ENCODE data around the gene MYBL2.

MYBL2 gene

DNA sequence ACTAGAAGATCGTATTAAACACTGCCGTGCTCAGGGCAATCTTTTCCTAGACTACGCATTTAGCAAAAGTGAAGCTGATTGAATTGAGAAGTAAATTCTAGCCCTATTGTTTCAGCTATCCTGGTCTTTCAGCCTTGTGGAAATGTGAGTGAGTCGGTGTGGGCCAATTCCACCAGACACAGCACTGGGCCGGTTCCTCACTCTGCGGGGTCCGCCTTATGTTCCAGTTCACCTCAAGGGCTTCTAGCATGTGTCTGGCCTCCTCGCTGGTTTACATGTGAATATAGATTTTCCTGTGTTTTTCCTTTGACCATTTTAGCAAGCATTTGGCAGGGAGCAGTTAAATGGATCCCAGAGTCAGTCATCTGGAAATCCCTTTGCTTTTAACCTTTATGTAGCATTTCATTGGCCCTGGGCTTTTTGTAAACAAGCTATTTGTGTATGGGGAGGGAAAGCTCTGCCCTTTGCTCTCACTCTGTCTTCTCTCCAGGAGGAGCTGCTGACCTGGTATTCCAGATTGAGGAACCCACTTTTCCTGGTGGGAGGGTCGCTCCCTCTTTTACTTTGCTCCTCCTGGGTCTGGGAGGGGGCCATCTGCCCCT is 72.3 kb downstream of the MYBL2 start:
- Histone ChIP-seq H2AFZ (no peak overlapping the region), H3K27ac (no peak overlapping the region), H3K4me3 (ENCODE audit: low read depth, low read length) (no peak overlapping the region), H3K9ac (no peak overlapping the region), H3K4me1 (no peaks in the 10 kb centered on the region), H3K27me3 (ENCODE audit: control insufficient read depth, insufficient read depth, low read length) (no peaks in the 10 kb centered on the region), H3K4me2 (ENCODE audit: low read length) (no peak overlapping the region), H3K79me2 (no peaks in the 10 kb centered on the region), H3K36me3 (ENCODE audit: control insufficient read depth, insufficient read depth, low read length) (no peaks in the 10 kb centered on the region), H3K9me3 (ENCODE audit: control insufficient read depth, low read length) (no peaks in the 10 kb centered on the region)
- TF ChIP-seq, protein P1, sequence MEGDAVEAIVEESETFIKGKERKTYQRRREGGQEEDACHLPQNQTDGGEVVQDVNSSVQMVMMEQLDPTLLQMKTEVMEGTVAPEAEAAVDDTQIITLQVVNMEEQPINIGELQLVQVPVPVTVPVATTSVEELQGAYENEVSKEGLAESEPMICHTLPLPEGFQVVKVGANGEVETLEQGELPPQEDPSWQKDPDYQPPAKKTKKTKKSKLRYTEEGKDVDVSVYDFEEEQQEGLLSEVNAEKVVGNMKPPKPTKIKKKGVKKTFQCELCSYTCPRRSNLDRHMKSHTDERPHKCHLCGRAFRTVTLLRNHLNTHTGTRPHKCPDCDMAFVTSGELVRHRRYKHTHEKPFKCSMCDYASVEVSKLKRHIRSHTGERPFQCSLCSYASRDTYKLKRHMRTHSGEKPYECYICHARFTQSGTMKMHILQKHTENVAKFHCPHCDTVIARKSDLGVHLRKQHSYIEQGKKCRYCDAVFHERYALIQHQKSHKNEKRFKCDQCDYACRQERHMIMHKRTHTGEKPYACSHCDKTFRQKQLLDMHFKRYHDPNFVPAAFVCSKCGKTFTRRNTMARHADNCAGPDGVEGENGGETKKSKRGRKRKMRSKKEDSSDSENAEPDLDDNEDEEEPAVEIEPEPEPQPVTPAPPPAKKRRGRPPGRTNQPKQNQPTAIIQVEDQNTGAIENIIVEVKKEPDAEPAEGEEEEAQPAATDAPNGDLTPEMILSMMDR (IDR thresholded peaks at IDR 0.05) = no peak

DNA sequence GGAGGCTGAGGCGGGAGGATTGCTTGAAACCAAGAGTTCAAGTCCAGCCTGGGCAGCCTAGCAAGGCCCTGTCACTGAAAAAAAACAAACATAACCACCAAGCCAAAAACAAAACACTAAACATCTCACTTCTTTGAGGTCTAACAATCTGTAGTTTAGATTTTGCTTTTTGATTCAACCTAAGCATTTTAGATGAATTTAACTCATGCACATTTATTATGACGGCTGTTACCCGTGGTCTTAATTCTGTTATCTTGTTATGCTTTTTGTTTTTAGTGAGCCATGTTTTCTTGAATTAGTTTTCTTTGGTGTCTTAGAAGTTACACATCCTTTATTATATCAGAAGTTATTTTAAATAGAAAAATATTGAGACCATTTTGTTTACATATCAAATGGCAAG is 73.7 kb downstream of the MYBL2 start:
- Histone ChIP-seq H3K4me1 (no peaks in the 10 kb centered on the region), H3K36me3 (ENCODE audit: control insufficient read depth, insufficient read depth, low read length) (no peaks in the 10 kb centered on the region), H3K9ac (no peak overlapping the region), H3K4me2 (ENCODE audit: low read length) (no peak overlapping the region), H3K4me3 (ENCODE audit: low read depth, low read length) (no peak overlapping the region), H3K27ac (no peak overlapping the region), H3K9me3 (ENCODE audit: control insufficient read depth, low read length) (no peaks in the 10 kb centered on the region), H2AFZ (no peak overlapping the region), H3K79me2 (no peaks in the 10 kb centered on the region), H3K27me3 (ENCODE audit: control insufficient read depth, insufficient read depth, low read length) (no peaks in the 10 kb centered on the region)
- TF ChIP-seq, protein P1 (IDR thresholded peaks at IDR 0.05) = no peak

DNA sequence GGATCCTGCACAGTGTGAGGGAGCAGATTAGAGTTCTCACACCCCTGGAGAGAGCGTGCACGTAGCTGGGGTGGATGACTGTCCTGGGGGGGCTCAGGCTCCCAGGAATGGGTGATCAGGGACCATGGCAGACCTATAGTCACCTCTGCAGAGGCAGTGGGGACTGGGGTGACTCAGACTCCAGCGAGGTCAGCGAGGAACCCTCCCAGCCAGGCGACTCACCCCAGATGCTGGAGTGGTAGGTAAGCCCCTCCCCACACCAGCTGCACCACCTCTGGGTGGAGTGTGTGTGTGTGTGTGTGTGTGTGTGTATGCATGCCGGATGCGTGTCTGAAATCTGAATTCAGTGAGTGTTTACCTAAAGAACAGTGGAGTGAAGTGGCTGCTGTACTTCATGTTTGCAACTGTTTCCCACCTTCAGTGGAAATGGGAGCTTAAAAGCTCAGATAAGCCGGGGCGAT is 77.3 kb downstream of the MYBL2 start:
- Histone ChIP-seq H3K27me3 (ENCODE audit: control insufficient read depth, insufficient read depth, low read length) (no peaks in the 10 kb centered on the region), H3K4me2 (ENCODE audit: low read length) (no peak overlapping the region), H3K4me1 (no peaks in the 10 kb centered on the region), H3K4me3 (ENCODE audit: low read depth, low read length) (no peak overlapping the region), H3K27ac (no peak overlapping the region), H2AFZ (no peak overlapping the region), H3K9me3 (ENCODE audit: control insufficient read depth, low read length) (no peaks in the 10 kb centered on the region), H3K36me3 (ENCODE audit: control insufficient read depth, insufficient read depth, low read length) (no peaks in the 10 kb centered on the region), H3K9ac (no peak overlapping the region), H3K79me2 (no peaks in the 10 kb centered on the region)
- TF ChIP-seq, protein P1 (IDR thresholded peaks at IDR 0.05) = no peak

DNA sequence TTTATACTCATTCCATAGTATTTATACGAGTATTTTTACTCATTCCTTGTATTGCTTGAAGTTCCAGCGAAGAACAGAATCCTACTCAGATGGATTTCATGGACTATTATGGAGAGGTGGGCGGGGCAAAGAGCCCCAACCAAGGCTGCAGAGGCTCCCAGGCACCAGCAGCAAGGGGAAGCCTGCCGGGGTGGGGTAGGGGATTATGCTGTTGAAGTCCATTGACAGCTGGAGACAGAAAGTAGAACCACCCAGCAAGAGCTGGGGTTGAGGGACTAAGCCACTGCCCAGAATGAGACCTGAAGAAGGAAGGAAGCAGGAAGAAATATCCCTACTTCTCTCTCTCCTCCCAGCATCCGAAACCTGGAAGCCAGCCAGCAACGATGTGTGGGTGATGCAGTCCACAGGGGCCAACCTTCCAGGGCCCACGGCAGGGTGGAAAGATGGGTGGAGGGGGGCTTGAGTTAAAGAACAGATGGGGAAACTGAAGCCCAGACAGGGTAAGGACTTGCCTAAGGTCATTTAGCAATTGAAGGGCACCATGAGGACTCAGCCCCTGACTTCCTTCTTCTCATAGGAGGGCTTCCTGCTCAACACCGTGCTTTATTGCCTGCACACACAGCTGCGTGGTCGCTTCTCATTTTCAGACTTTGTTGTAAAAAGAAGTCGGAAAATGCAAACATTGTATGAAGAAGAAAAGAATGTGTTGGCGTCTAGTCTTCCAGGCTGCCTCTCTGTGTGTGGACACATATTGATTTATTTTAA is 78.2 kb downstream of the MYBL2 start:
- Histone ChIP-seq H3K4me1 (no peaks in the 10 kb centered on the region), H3K79me2 (no peaks in the 10 kb centered on the region), H3K9ac (no peak overlapping the region), H3K4me3 (ENCODE audit: low read depth, low read length) (no peak overlapping the region), H3K4me2 (ENCODE audit: low read length) (no peak overlapping the region), H3K9me3 (ENCODE audit: control insufficient read depth, low read length) (no peaks in the 10 kb centered on the region), H3K27me3 (ENCODE audit: control insufficient read depth, insufficient read depth, low read length) (no peaks in the 10 kb centered on the region), H3K27ac (no peak overlapping the region), H2AFZ (no peak overlapping the region), H3K36me3 (ENCODE audit: control insufficient read depth, insufficient read depth, low read length) (no peaks in the 10 kb centered on the region)
- TF ChIP-seq, protein P1 (IDR thresholded peaks at IDR 0.05) = no peak

All from parathyroid adenoma (tissue), 2 donors.